ENCODE measurements around the gene DOK6.

- TF ChIP-seq POLR2AphosphoS5 (IDR thresholded peaks at IDR 0.05; ENCODE audit: borderline replicate concordance, low read depth, low read length) (no peak), EZH2 (IDR thresholded peaks at IDR 0.05) (no peak), FOXP2 (optimal IDR thresholded peaks at IDR 0.05; ENCODE audit: control extremely low read depth, extremely low read length, insufficient read depth) (no peak)
Observed at GRCh38 chr18:69584429-69584828, 183.7 kb downstream of the DOK6 start.
